OCI-LY3 (cell line): ENCODE data around the gene FAM234A.

Experiments
- CTCF ChIP-seq: fragments of 200-600, 300-600 bp; sonication (generic); IDR thresholded peaks from 2 replicates; pipeline ENCODE4 v1.5.1; 2014; ENCODE audit warnings: antibody characterized with exemption, low read length, low read depth
- EZH2phosphoT487 ChIP-seq: fragments of 200-600 bp; shearing (Covaris generic); IDR thresholded peaks from 2 replicates; pipeline ENCODE4 v1.6.1; 2018; ENCODE audit warnings: antibody characterized with exemption, mixed run types, low read depth

GRCh38 chr16:301235-301634 lies 66.6 kb downstream of the FAM234A start:
- TF ChIP-seq CTCF (no peak), EZH2phosphoT487 (no peak)
